Mesenchymal stem cell (in vitro differentiated cells and primary cell): ENCODE measurements around the gene GRM7. TPM values are rescaled to one million over a fixed set of nuclear protein-coding genes. Genes with fewer than 3 reads are reported as not detected.

Source experiments
- DNase-seq: peaks from one replicate; pipeline ENCODE4 v3.0.0-alpha.2; 2013
- H2AFZ ChIP-seq: one replicate; pipeline ENCODE4 v1.6.1; 2013; ENCODE audit warnings: low read depth, mild to moderate bottlenecking, control low read depth, inconsistent platforms, low read length, moderate library complexity
- H2AK5ac ChIP-seq: 2 replicates; pipeline ENCODE4 v1.6.1; 2013; ENCODE audit warnings: low read length, moderate library complexity, mild to moderate bottlenecking, inconsistent platforms; ENCODE audit not compliant: severe bottlenecking
- H2BK120ac ChIP-seq: one replicate; pipeline ENCODE4 v1.6.1; 2013; ENCODE audit warnings: low read depth, mild to moderate bottlenecking, inconsistent platforms, low read length, moderate library complexity
- H2BK12ac ChIP-seq, 2 experiments: one replicate each; pipeline ENCODE4 v1.6.1; 2013; ENCODE audit warnings: inconsistent platforms in 2 of 2, low read length in 2 of 2, mild to moderate bottlenecking in 2 of 2, moderate library complexity in 2 of 2, control low read depth in 1 of 2
- H2BK15ac ChIP-seq: one replicate; pipeline ENCODE4 v1.6.1; 2013; ENCODE audit warnings: mild to moderate bottlenecking, low read depth, inconsistent platforms; ENCODE audit not compliant: poor library complexity, severe bottlenecking
- H2BK5ac ChIP-seq: 2 replicates; pipeline ENCODE4 v1.6.1; 2013; ENCODE audit warnings: low read depth, mild to moderate bottlenecking, low read length, control low read depth, inconsistent platforms; ENCODE audit not compliant: poor library complexity, severe bottlenecking
- H3K14ac ChIP-seq, 2 experiments: one replicate each; pipeline ENCODE4 v1.6.1; 2013; ENCODE audit warnings: inconsistent platforms in 2 of 2, low read length in 2 of 2, control low read depth in 1 of 2, mild to moderate bottlenecking in 1 of 2, moderate library complexity in 1 of 2
- H3K18ac ChIP-seq, 2 experiments: one replicate each; pipeline ENCODE4 v1.6.1; 2013; ENCODE audit warnings: inconsistent platforms in 2 of 2, low read length in 2 of 2, control low read depth in 1 of 2, low read depth in 1 of 2, mild to moderate bottlenecking in 1 of 2
- H3K23ac ChIP-seq, 2 experiments: one replicate each; pipeline ENCODE4 v1.6.1; 2013; ENCODE audit warnings: inconsistent platforms in 2 of 2, low read length in 2 of 2, mild to moderate bottlenecking in 2 of 2, moderate library complexity in 2 of 2, control low read depth in 1 of 2
- H3K27ac ChIP-seq: 2 replicates; pipeline ENCODE4 v1.5.1; 2013; ENCODE audit warnings: mild to moderate bottlenecking, moderate library complexity, low read length, control low read depth, inconsistent platforms; ENCODE audit not compliant: poor library complexity, severe bottlenecking
- H3K27me3 ChIP-seq, 2 experiments: 2 replicates each; pipeline versions ENCODE4 v1.6.1 to v1.7.0; 2013; ENCODE audit warnings: low read length in 2 of 2, mild to moderate bottlenecking in 2 of 2, moderate library complexity in 2 of 2, control low read depth in 1 of 2, inconsistent platforms in 1 of 2; ENCODE audit not compliant: control insufficient read depth in 1 of 2, insufficient read depth in 1 of 2
- H3K36me3 ChIP-seq, 2 experiments: 2 replicates each; pipeline versions ENCODE4 v1.6.1 to v1.7.0; 2013; ENCODE audit warnings: low read length in 2 of 2, control low read depth in 1 of 2, inconsistent platforms in 1 of 2, low read depth in 1 of 2, mild to moderate bottlenecking in 1 of 2; ENCODE audit not compliant: insufficient read depth in 2 of 2, control insufficient read depth in 1 of 2
- H3K4ac ChIP-seq, 2 experiments: one replicate each; pipeline ENCODE4 v1.6.1; 2013; ENCODE audit warnings: inconsistent platforms in 2 of 2, low read length in 2 of 2, mild to moderate bottlenecking in 2 of 2, moderate library complexity in 2 of 2, control low read depth in 1 of 2, low read depth in 1 of 2
- H3K4me1 ChIP-seq: 2 replicates; pipeline ENCODE4 v1.6.1; 2013; ENCODE audit warnings: low read depth, low read length, control low read depth; ENCODE audit not compliant: control insufficient read depth, insufficient read depth
- H3K4me2 ChIP-seq: 2 replicates; pipeline ENCODE4 v1.6.1; 2013; ENCODE audit warnings: low read length, mild to moderate bottlenecking, inconsistent platforms; ENCODE audit not compliant: poor library complexity, severe bottlenecking
- H3K4me3 ChIP-seq, 2 experiments: 2 replicates each; pipeline versions ENCODE4 v1.5.1 to v1.7.0; 2013; ENCODE audit warnings: low read length in 2 of 2, mild to moderate bottlenecking in 2 of 2, control low read depth in 1 of 2, low read depth in 1 of 2; ENCODE audit not compliant: insufficient read depth in 1 of 2
- H3K79me1 ChIP-seq: replicated peaks from 2 replicates; pipeline ENCODE4 v1.6.1; 2013; ENCODE audit warnings: mild to moderate bottlenecking, control low read depth, low read length, inconsistent platforms; ENCODE audit not compliant: poor library complexity, severe bottlenecking
- H3K9ac ChIP-seq: 2 replicates; pipeline ENCODE4 v1.7.0; 2013; ENCODE audit warnings: mild to moderate bottlenecking, low read length, moderate library complexity
- H3K9me3 ChIP-seq: 2 replicates; pipeline ENCODE4 v1.7.0; 2013; ENCODE audit warnings: mild to moderate bottlenecking, low read length; ENCODE audit not compliant: control insufficient read depth
- H4K8ac ChIP-seq: one replicate; pipeline ENCODE4 v1.6.1; 2013; ENCODE audit warnings: inconsistent platforms, mild to moderate bottlenecking, low read length, moderate library complexity
- H4K91ac ChIP-seq: one replicate; pipeline ENCODE4 v1.6.1; 2013; ENCODE audit warnings: mild to moderate bottlenecking, low read length, inconsistent platforms
- WGBS: methylation state at CpG from one replicate; pipeline ENCODE4 v1.1.7; 2013; ENCODE audit warnings: mixed read lengths; 5-methylcytosine and 5-hydroxymethylcytosine counted together
- polyA plus RNA-seq, 2 experiments: library from polyadenylated mRNA; stranded (reverse); fragments of 200-250 nt; gene quantifications; one replicate each; pipeline ENCODE4 v1.2.3, GENCODE V29; 2013

Gene GRM7
- 0.04 TPM for polyA plus RNA-seq (2013, experiment 1 of 2)
- 0.04 TPM for polyA plus RNA-seq (2013, experiment 2 of 2)

- H2BK5ac ChIP-seq = no peak within 1 kb of the TSS
- H2BK12ac ChIP-seq = no peak within 1 kb of the TSS
- no peaks in the 10 kb centered on the region for H3K79me1 ChIP-seq
- H4K91ac ChIP-seq = no peak within 1 kb of the TSS
- no peak within 1 kb of the TSS for H2BK15ac ChIP-seq
- no peak within 1 kb of the TSS for H3K14ac ChIP-seq
- no peak within 1 kb of the TSS for H2BK120ac ChIP-seq
- H2AK5ac ChIP-seq = no peak within 1 kb of the TSS
- no peak within 1 kb of the TSS for H3K9ac ChIP-seq
- H3K9me3 ChIP-seq = no peaks in the 10 kb centered on the region
- peaks cover 45 to 49% of the 10 kb centered on the region in 2 experiments for H3K27me3 ChIP-seq
- H3K23ac ChIP-seq = no peak within 1 kb of the TSS
- peaks cover 14% of the 10 kb centered on the region for H3K4me1 ChIP-seq
- no peak within 1 kb of the TSS for H4K8ac ChIP-seq
- no peak for DNase-seq
- H3K4me2 ChIP-seq = no peak within 1 kb of the TSS
- H3K18ac ChIP-seq = no peak within 1 kb of the TSS
- WGBS = 2% methylated on average over 47 of the region's 62 CpGs
- H3K4ac ChIP-seq = no peak within 1 kb of the TSS
- no peak within 1 kb of the TSS for H2AFZ ChIP-seq
- H3K36me3 ChIP-seq = no peaks in the 10 kb centered on the region
- H3K4me3 ChIP-seq = no peak within 1 kb of the TSS
- no peak within 1 kb of the TSS for H3K27ac ChIP-seq
Measured at GRCh38 chr3:6860954-6861624, at the start of gene GRM7. Gene GRM7, plus strand, starts transcription at chr3:6861115.

GRCh38 chr3:6821411-6821810 is 39.5 kb upstream of the GRM7 start:
- H2AK5ac ChIP-seq = no peak overlapping the region
- no peak overlapping the region for H3K4me3 ChIP-seq
- no peak for DNase-seq
- H3K4me1 ChIP-seq = no peaks in the 10 kb centered on the region
- no peak overlapping the region for H4K91ac ChIP-seq
- H4K8ac ChIP-seq = no peak overlapping the region
- H3K9ac ChIP-seq = no peak overlapping the region
- no peak overlapping the region for H2BK15ac ChIP-seq
- no peak overlapping the region for H3K27ac ChIP-seq
- no peak overlapping the region for H2BK12ac ChIP-seq
- no peak overlapping the region for H2AFZ ChIP-seq
- H3K23ac ChIP-seq = no peak overlapping the region
- WGBS = 75% methylated on average over 1 of the region's 3 CpGs
- no peaks in the 10 kb centered on the region for H3K36me3 ChIP-seq
- no peak overlapping the region for H2BK120ac ChIP-seq
- no peaks in the 10 kb centered on the region for H3K79me1 ChIP-seq
- no peaks in the 10 kb centered on the region for H3K9me3 ChIP-seq
- H2BK5ac ChIP-seq = no peak overlapping the region
- H3K4ac ChIP-seq = no peak overlapping the region
- H3K18ac ChIP-seq = no peak overlapping the region
- H3K4me2 ChIP-seq = no peak overlapping the region
- H3K14ac ChIP-seq = no peak overlapping the region
- H3K27me3 ChIP-seq = no peaks in the 10 kb centered on the region

- Histone ChIP-seq H3K4me3 (no peak overlapping the region), H3K4ac (no peak overlapping the region), H2BK120ac (no peak overlapping the region), H2BK12ac (no peak overlapping the region), H2AFZ (no peak overlapping the region), H4K8ac (no peak overlapping the region), H2BK15ac (no peak overlapping the region), H3K18ac (no peak overlapping the region), H3K9ac (no peak overlapping the region), H3K79me1 (no peaks in the 10 kb centered on the region), H3K23ac (no peak overlapping the region), H4K91ac (no peak overlapping the region), H3K4me1 (no peaks in the 10 kb centered on the region), H2AK5ac (no peak overlapping the region), H2BK5ac (no peak overlapping the region), H3K4me2 (no peak overlapping the region), H3K36me3 (no peaks in the 10 kb centered on the region), H3K27me3 (no peaks in the 10 kb centered on the region), H3K9me3 (no peaks in the 10 kb centered on the region), H3K27ac (no peak overlapping the region), H3K14ac (no peak overlapping the region)
- DNase-seq = no peak
- 54% methylated on average over 1 of the region's 1 CpG for WGBS
Measured at GRCh38 chr3:6825524-6825923, 35.4 kb upstream of the GRM7 start.

- no peak overlapping the region for H2BK15ac ChIP-seq
- no peak overlapping the region for H3K18ac ChIP-seq
- H3K9ac ChIP-seq = no peak overlapping the region
- H2AFZ ChIP-seq = no peak overlapping the region
- no peak overlapping the region for H2BK120ac ChIP-seq
- no peak overlapping the region for H3K4ac ChIP-seq
- H3K4me2 ChIP-seq = no peak overlapping the region
- no peaks in the 10 kb centered on the region for H3K4me1 ChIP-seq
- H3K27ac ChIP-seq = no peak overlapping the region
- no peak overlapping the region for H4K8ac ChIP-seq
- H3K79me1 ChIP-seq = no peaks in the 10 kb centered on the region
- 73% methylated on average over 6 of the region's 6 CpGs for WGBS
- no peak overlapping the region for H3K4me3 ChIP-seq
- no peak overlapping the region for H2BK5ac ChIP-seq
- H3K9me3 ChIP-seq = peaks cover 4% of the 10 kb centered on the region
- H3K27me3 ChIP-seq = no peaks in the 10 kb centered on the region
- H3K36me3 ChIP-seq = no peaks in the 10 kb centered on the region
- no peak for DNase-seq
- no peak overlapping the region for H2BK12ac ChIP-seq
- no peak overlapping the region for H4K91ac ChIP-seq
- H2AK5ac ChIP-seq = no peak overlapping the region
- H3K14ac ChIP-seq = no peak overlapping the region
- H3K23ac ChIP-seq = no peak overlapping the region
Measured at GRCh38 chr3:6827453-6827852, 33.5 kb upstream of the GRM7 start.
